Mesendoderm (in vitro differentiated cells): ENCODE data around the gene TAS2R40. TPM values are rescaled to one million over a fixed set of nuclear protein-coding genes. Genes with fewer than 3 reads are reported as not detected.
"Not testable (repeated sequence)": the region's sequence is repeated elsewhere in the genome, so short reads cannot be mapped to it uniquely, and the experiment has no call there.

Experiments used
- DNase-seq: peaks from one replicate; pipeline ENCODE4 v3.0.0; 2013
- H2AK5ac ChIP-seq: 2 replicates; pipeline ENCODE4 v1.6.1; 2013; ENCODE audit warnings: low read length, inconsistent platforms
- H2BK120ac ChIP-seq: 2 replicates; pipeline ENCODE4 v1.6.1; 2013; ENCODE audit warnings: low read depth, mild to moderate bottlenecking, low read length, moderate library complexity, mixed read lengths
- H2BK15ac ChIP-seq: replicated peaks from 2 replicates; pipeline ENCODE4 v1.6.1; 2013; ENCODE audit warnings: low read depth, mild to moderate bottlenecking, moderate library complexity
- H2BK5ac ChIP-seq: 2 replicates; pipeline ENCODE4 v1.6.1; 2013; ENCODE audit warnings: low read length, inconsistent platforms
- H3K18ac ChIP-seq: 2 replicates; pipeline ENCODE4 v1.6.1; 2013; ENCODE audit warnings: mild to moderate bottlenecking, low read length, mixed read lengths
- H3K23ac ChIP-seq: one replicate; pipeline ENCODE4 v1.6.1; 2013; ENCODE audit warnings: low read length
- H3K27ac ChIP-seq: 2 replicates; pipeline ENCODE4 v1.5.1; 2013; ENCODE audit warnings: low read depth, mild to moderate bottlenecking, inconsistent platforms, low read length, moderate library complexity
- H3K27me3 ChIP-seq: 2 replicates; pipeline ENCODE4 v1.6.1; 2013; ENCODE audit warnings: low read length, control low read depth, mild to moderate bottlenecking, inconsistent platforms; ENCODE audit not compliant: insufficient read depth, poor library complexity
- H3K36me3 ChIP-seq: 2 replicates; pipeline ENCODE4 v1.6.1; 2013; ENCODE audit warnings: low read length, inconsistent platforms; ENCODE audit not compliant: control insufficient read depth, insufficient read depth
- H3K4ac ChIP-seq: one replicate; pipeline ENCODE4 v1.6.1; 2013; ENCODE audit warnings: low read depth, mild to moderate bottlenecking, low read length, moderate library complexity
- H3K4me1 ChIP-seq: 2 replicates; pipeline ENCODE4 v1.6.1; 2013; ENCODE audit warnings: low read depth, low read length, inconsistent platforms; ENCODE audit not compliant: control insufficient read depth
- H3K4me2 ChIP-seq: 2 replicates; pipeline ENCODE4 v1.6.1; 2013; ENCODE audit warnings: low read length
- H3K4me3 ChIP-seq: 2 replicates; pipeline ENCODE4 v1.5.1; 2013; ENCODE audit warnings: mild to moderate bottlenecking, low read length
- H3K56ac ChIP-seq: one replicate; pipeline ENCODE4 v1.6.1; 2013; ENCODE audit warnings: low read length
- H3K79me1 ChIP-seq: 2 replicates; pipeline ENCODE4 v1.6.1; 2013; ENCODE audit warnings: low read length, inconsistent platforms
- H3K79me2 ChIP-seq: 2 replicates; pipeline ENCODE4 v1.6.1; 2013; ENCODE audit warnings: mild to moderate bottlenecking, low read length; ENCODE audit not compliant: control insufficient read depth, insufficient read depth
- H3K9ac ChIP-seq: 2 replicates; pipeline ENCODE4 v1.6.1; 2013; ENCODE audit warnings: low read length, inconsistent platforms
- H4K5ac ChIP-seq: one replicate; pipeline ENCODE4 v1.6.1; 2013; ENCODE audit warnings: low read length
- H4K8ac ChIP-seq: one replicate; pipeline ENCODE4 v1.6.1; 2013; ENCODE audit warnings: low read depth, mild to moderate bottlenecking, control low read depth, low read length, moderate library complexity
- WGBS: extraction: QIAGEN DNeasy Blood & Tissue Kit; methylation state at CpG from one replicate; pipeline ENCODE4 v1.1.7; 2013; ENCODE audit warnings: low lambda C conversion rate, missing lambda C conversion rate; ENCODE audit not compliant: insufficient coverage; ENCODE audit errors: extremely low coverage; 5-methylcytosine and 5-hydroxymethylcytosine counted together
- polyA plus RNA-seq, 2 experiments: library from polyadenylated mRNA; stranded (reverse); fragments of 200-250 nt; gene quantifications; one replicate each; pipeline ENCODE4 v1.2.3, GENCODE V29; 2013

The TAS2R40 gene
- polyA plus RNA-seq (2013, experiment 1 of 2): not detected
- polyA plus RNA-seq (2013, experiment 2 of 2): not detected

DNA sequence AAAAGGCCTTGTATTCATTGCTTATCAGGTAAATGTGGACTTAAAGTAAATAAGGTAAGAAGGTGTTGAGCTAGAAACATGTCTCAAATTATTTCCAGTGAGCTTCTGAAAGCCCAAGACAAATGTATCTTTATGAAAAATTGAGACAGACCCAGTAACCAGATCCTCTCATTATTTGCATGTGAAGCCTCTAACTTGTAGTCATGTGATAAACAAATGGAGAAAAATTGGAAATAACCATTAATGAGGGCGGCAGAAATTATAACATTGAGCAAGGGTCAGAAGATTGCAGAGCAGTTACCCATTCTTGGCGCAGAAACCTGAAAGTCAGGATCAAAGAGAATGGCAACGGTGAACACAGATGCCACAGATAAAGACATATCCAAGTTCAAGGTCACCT lies at the start of gene TAS2R40:
TAS2R40 (plus strand) TSS at position 301 of the 400 bp plus-strand sequence; CDS start at position 343, 42 bp downstream.
- Histone ChIP-seq H3K4me3 (no peak within 1 kb of the TSS), H3K4me2 (no peak within 1 kb of the TSS), H3K18ac (no peak within 1 kb of the TSS), H2BK15ac (no peak within 1 kb of the TSS), H2BK5ac (no peak within 1 kb of the TSS), H3K23ac (no peak within 1 kb of the TSS), H4K8ac (no peak within 1 kb of the TSS), H3K56ac (no peak within 1 kb of the TSS), H3K27ac (no peak within 1 kb of the TSS), H3K79me2 (no peaks in the 10 kb centered on the region), H3K4me1 (no peaks in the 10 kb centered on the region), H3K36me3 (no peaks in the 10 kb centered on the region), H3K4ac (no peak within 1 kb of the TSS), H4K5ac (no peak within 1 kb of the TSS), H3K27me3 (no peaks in the 10 kb centered on the region), H2BK120ac (no peak within 1 kb of the TSS), H3K9ac (no peak within 1 kb of the TSS), H3K79me1 (no peaks in the 10 kb centered on the region), H2AK5ac (no peak within 1 kb of the TSS)
- no peak for DNase-seq
- no CpG with 5 or more reads among the region's 3 CpGs for WGBS

DNA sequence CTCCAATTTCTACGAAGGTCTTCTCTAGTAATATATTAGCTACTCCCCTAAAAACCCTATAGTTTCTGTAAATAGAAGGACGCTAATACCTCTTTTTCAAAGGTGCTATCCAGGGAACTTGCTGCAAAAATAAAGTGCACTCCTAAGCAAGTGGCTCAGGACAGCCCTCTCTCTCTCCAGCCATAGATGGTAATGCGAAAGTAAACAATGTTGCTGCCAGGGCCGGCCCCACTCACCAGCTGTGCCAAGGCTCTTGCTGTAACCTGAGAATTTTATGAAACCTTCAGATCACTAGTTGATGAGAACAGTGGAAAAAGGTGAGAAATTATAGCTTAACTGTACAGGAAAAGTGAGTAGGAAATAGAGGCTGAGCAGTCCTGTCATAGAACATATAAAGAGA lies 49.5 kb upstream of the TAS2R40 start:
- no peak overlapping the region for H4K5ac ChIP-seq
- no peak overlapping the region for H3K56ac ChIP-seq
- no peak for DNase-seq
- no peak overlapping the region for H3K18ac ChIP-seq
- no peaks in the 10 kb centered on the region for H3K79me2 ChIP-seq
- H3K27ac ChIP-seq: no peak overlapping the region
- H2BK15ac ChIP-seq: no peak overlapping the region
- H3K9ac ChIP-seq: no peak overlapping the region
- no peaks in the 10 kb centered on the region for H3K27me3 ChIP-seq
- H3K4me2 ChIP-seq: no peak overlapping the region
- H3K4me1 ChIP-seq: no peaks in the 10 kb centered on the region
- H3K4ac ChIP-seq: no peak overlapping the region
- H2BK120ac ChIP-seq: no peak overlapping the region
- H3K4me3 ChIP-seq: no peak overlapping the region
- no peak overlapping the region for H4K8ac ChIP-seq
- no peaks in the 10 kb centered on the region for H3K79me1 ChIP-seq
- H2AK5ac ChIP-seq: no peak overlapping the region
- H2BK5ac ChIP-seq: no peak overlapping the region
- WGBS: no CpG with 5 or more reads among the region's 4 CpGs
- no peaks in the 10 kb centered on the region for H3K36me3 ChIP-seq
- H3K23ac ChIP-seq: no peak overlapping the region

DNA sequence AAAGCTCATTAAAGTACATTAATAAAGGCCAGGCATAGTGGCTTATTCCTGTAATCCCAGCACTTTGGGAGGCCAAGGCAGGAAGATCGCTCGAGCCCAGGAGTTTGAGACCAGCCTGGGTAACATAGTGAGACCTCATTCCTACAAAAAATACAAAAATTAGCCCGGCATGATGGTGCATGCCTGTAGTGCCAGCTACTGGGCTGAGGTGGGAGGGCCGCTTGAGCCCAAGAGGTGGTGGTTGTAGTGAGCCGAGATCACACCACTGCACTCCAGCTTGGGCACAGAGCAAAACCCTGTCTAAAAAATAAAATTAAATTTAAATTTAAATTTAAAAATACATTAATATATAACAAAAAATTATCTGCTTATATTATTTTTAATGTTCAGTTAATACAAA lies 45.7 kb upstream of the TAS2R40 start:
- H3K79me2 ChIP-seq: no peaks in the 10 kb centered on the region
- no CpG with 5 or more reads among the region's 5 CpGs for WGBS

DNA sequence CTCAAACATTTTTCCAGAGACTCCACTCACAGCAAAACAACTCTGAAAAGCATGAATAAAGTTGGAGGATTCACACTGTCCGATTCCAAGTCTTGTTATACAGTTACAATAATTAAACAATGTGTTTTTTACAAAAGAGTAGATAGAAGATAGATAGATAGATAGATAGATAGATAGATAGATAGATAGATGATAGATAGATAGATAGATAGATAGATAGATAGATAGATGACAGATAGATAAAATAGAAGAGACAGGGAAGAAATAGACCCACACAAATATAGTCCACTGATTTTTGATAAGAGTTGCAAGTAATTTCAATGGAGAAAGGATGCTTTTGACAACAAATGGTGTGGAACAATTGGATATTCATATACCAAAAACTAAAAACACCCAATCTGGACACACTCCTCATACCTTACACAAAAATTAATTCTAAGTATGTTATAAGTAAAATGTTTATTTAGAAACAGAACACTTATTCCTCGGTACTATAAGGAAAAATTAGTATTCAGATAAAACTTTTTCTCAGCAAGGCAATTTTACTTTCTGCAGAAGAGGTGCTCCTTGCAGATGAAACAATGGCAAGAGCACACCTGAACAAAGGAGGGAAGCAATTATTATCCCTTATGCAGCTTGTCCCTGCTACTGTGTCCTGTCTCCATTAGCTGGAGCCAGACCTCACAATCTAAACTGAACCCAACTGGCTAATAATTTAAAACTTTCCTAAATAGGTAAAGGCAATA lies 44.3 kb upstream of the TAS2R40 start:
- no peak overlapping the region for H3K56ac ChIP-seq
- no peak overlapping the region for H2BK5ac ChIP-seq
- H3K27ac ChIP-seq: no peak overlapping the region
- no peak overlapping the region for H3K9ac ChIP-seq
- no peaks in the 10 kb centered on the region for H3K79me1 ChIP-seq
- H3K4me1 ChIP-seq: no peaks in the 10 kb centered on the region
- no CpG with 5 or more reads among the region's 2 CpGs for WGBS
- no peaks in the 10 kb centered on the region for H3K27me3 ChIP-seq
- H3K4ac ChIP-seq: no peak overlapping the region
- no peak overlapping the region for H2BK120ac ChIP-seq
- H3K18ac ChIP-seq: no peak overlapping the region
- H3K4me3 ChIP-seq: no peak overlapping the region
- no peaks in the 10 kb centered on the region for H3K79me2 ChIP-seq
- peak; percentile 10 for DNase-seq
- H2BK15ac ChIP-seq: no peak overlapping the region
- no peaks in the 10 kb centered on the region for H3K36me3 ChIP-seq
- no peak overlapping the region for H2AK5ac ChIP-seq
- H4K8ac ChIP-seq: no peak overlapping the region
- no peak overlapping the region for H4K5ac ChIP-seq
- no peak overlapping the region for H3K4me2 ChIP-seq
- no peak overlapping the region for H3K23ac ChIP-seq

More for the DNA sequence above, 45.7 kb upstream of the TAS2R40 start:
- H4K5ac ChIP-seq: no peak overlapping the region
- no peak overlapping the region for H2BK5ac ChIP-seq
- H3K9ac ChIP-seq: no peak overlapping the region
- H3K27me3 ChIP-seq: no peaks in the 10 kb centered on the region
- H3K56ac ChIP-seq: no peak overlapping the region
- no peak overlapping the region for H2BK15ac ChIP-seq
- H3K27ac ChIP-seq: no peak overlapping the region
- no peak overlapping the region for H3K4ac ChIP-seq
- no peaks in the 10 kb centered on the region for H3K36me3 ChIP-seq
- H3K23ac ChIP-seq: no peak overlapping the region
- H2AK5ac ChIP-seq: no peak overlapping the region
- no peak overlapping the region for H2BK120ac ChIP-seq
- H3K18ac ChIP-seq: no peak overlapping the region
- no peak overlapping the region for H4K8ac ChIP-seq
- DNase-seq: no peak
- no peaks in the 10 kb centered on the region for H3K4me1 ChIP-seq
- H3K4me2 ChIP-seq: no peak overlapping the region
- H3K79me1 ChIP-seq: no peaks in the 10 kb centered on the region
- H3K4me3 ChIP-seq: no peak overlapping the region

DNA sequence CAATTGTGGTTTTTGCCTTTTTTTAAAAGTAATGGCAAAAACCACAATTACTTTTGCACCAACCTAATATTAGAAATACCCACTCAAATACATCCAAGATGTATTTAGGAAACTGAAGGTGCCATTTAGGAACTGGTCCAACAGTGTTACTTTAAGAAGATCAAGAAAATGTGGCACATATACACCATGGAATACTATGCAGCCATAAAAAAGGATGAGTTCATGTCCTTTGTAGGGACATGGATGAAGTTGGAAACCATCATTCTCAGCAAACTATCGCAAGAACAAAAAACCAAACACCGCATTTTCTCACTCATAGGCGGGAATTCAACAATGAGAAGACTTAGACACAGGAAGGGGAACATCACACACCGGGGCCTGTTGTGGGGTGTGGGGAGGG lies 41.1 kb upstream of the TAS2R40 start:
- not testable (repeated sequence) for H3K4ac ChIP-seq, H3K79me2 ChIP-seq, DNase-seq, H2BK15ac ChIP-seq, H3K36me3 ChIP-seq, H3K4me3 ChIP-seq, H3K9ac ChIP-seq, H2BK5ac ChIP-seq, H3K79me1 ChIP-seq, H2AK5ac ChIP-seq, H3K56ac ChIP-seq, H3K4me2 ChIP-seq, H3K27me3 ChIP-seq, H4K8ac ChIP-seq, H2BK120ac ChIP-seq, H3K27ac ChIP-seq, H4K5ac ChIP-seq, H3K18ac ChIP-seq, H3K23ac ChIP-seq, H3K4me1 ChIP-seq
- no CpG with 5 or more reads among the region's 4 CpGs for WGBS

DNA sequence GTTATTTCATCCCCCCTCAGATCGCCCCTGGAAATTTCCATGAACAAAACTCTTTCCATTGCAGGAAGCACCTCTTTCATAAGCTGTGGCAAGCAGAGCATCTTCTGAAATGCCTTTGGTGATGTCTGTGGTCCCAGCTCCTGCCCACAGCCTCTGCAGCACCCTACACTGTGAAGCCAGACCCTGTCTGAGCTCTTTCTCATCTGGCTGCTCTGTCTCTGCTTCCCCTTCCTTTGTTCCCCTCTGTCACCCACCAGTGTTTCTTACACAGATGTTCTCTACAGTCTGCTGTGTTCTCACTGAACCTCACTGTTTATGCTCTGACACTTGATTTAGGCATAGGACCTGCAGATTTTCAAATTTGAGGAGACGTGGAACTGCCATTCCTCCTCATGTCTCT lies 40.5 kb upstream of the TAS2R40 start:
- Histone ChIP-seq H2BK120ac (no peak overlapping the region), H3K56ac (no peak overlapping the region), H3K4ac (no peak overlapping the region)

More for the DNA sequence above, 40.5 kb upstream of the TAS2R40 start:
- no peak overlapping the region for H3K4me2 ChIP-seq
- no peaks in the 10 kb centered on the region for H3K4me1 ChIP-seq
- H3K79me2 ChIP-seq: no peaks in the 10 kb centered on the region
- H3K23ac ChIP-seq: no peak overlapping the region
- H4K8ac ChIP-seq: no peak overlapping the region
- no peak overlapping the region for H3K27ac ChIP-seq
- H3K27me3 ChIP-seq: no peaks in the 10 kb centered on the region
- H4K5ac ChIP-seq: no peak overlapping the region
- H3K36me3 ChIP-seq: no peaks in the 10 kb centered on the region
- no peak overlapping the region for H3K4me3 ChIP-seq
- H3K79me1 ChIP-seq: no peaks in the 10 kb centered on the region
- H2BK15ac ChIP-seq: no peak overlapping the region
- no CpG with 5 or more reads among the region's 2 CpGs for WGBS
- H2BK5ac ChIP-seq: no peak overlapping the region
- DNase-seq: no peak
- no peak overlapping the region for H3K9ac ChIP-seq
- H2AK5ac ChIP-seq: no peak overlapping the region
- H3K18ac ChIP-seq: no peak overlapping the region
